ENCODE data around the gene EXOC2.

Gene EXOC2

GRCh38 chr6:501891-502601 lies 190.9 kb downstream of the EXOC2 start:
- no peak for DNase-seq
- Histone ChIP-seq H3K9me3 (ENCODE audit: severe bottlenecking) (no peaks in the 10 kb centered on the region), H3K4me3 (ENCODE audit: low read depth, low read length) (no peak overlapping the region), H3K36me3 (peaks cover 2% of the 10 kb centered on the region), H3K27me3 (ENCODE audit: insufficient read depth, low read depth, severe bottlenecking) (no peaks in the 10 kb centered on the region), H3K27ac (no peak overlapping the region)
- no peak for TF ChIP-seq CTCF (IDR thresholded peaks at IDR 0.05; ENCODE audit: low read depth, low read length)

GRCh38 chr6:499617-500016 lies 193.3 kb downstream of the EXOC2 start:
- no peak for DNase-seq
- H3K36me3 ChIP-seq = peaks cover 18% of the 10 kb centered on the region
- H3K27ac ChIP-seq = no peak overlapping the region

GRCh38 chr6:498795-499231 lies 194.1 kb downstream of the EXOC2 start:
- H3K4me3 ChIP-seq (ENCODE audit: low read depth, low read length) = no peak overlapping the region
- no peak for TF ChIP-seq CTCF (IDR thresholded peaks at IDR 0.05; ENCODE audit: low read depth, low read length)
- H3K36me3 ChIP-seq = peaks cover 18% of the 10 kb centered on the region
- no peak overlapping the region for H3K27ac ChIP-seq
- no peaks in the 10 kb centered on the region for H3K27me3 ChIP-seq (ENCODE audit: insufficient read depth, low read depth, severe bottlenecking)
- DNase-seq = no peak
- no peaks in the 10 kb centered on the region for H3K9me3 ChIP-seq (ENCODE audit: severe bottlenecking)

More at GRCh38 chr6:499617-500016, 193.3 kb downstream of the EXOC2 start:
- no peak overlapping the region for H3K4me3 ChIP-seq (ENCODE audit: low read depth, low read length)
- H3K27me3 ChIP-seq (ENCODE audit: insufficient read depth, low read depth, severe bottlenecking) = no peaks in the 10 kb centered on the region
- no peaks in the 10 kb centered on the region for H3K9me3 ChIP-seq (ENCODE audit: severe bottlenecking)
- no peak for TF ChIP-seq CTCF (IDR thresholded peaks at IDR 0.05; ENCODE audit: low read depth, low read length)

- peaks cover 18% of the 10 kb centered on the region for H3K36me3 ChIP-seq
- no peaks in the 10 kb centered on the region for H3K9me3 ChIP-seq (ENCODE audit: severe bottlenecking)
- no peak overlapping the region for H3K4me3 ChIP-seq (ENCODE audit: low read depth, low read length)
- no peak for TF ChIP-seq CTCF (IDR thresholded peaks at IDR 0.05; ENCODE audit: low read depth, low read length)
- H3K27me3 ChIP-seq (ENCODE audit: insufficient read depth, low read depth, severe bottlenecking) = no peaks in the 10 kb centered on the region
- H3K27ac ChIP-seq = no peak overlapping the region
- DNase-seq = no peak
Measured at GRCh38 chr6:497258-497657, 195.7 kb downstream of the EXOC2 start.

- no peak overlapping the region for H3K4me3 ChIP-seq (ENCODE audit: low read depth, low read length)
- peaks cover 18% of the 10 kb centered on the region for H3K36me3 ChIP-seq
- no peak for TF ChIP-seq CTCF (IDR thresholded peaks at IDR 0.05; ENCODE audit: low read depth, low read length)
- H3K27ac ChIP-seq = no peak overlapping the region
- H3K9me3 ChIP-seq (ENCODE audit: severe bottlenecking) = no peaks in the 10 kb centered on the region
- H3K27me3 ChIP-seq (ENCODE audit: insufficient read depth, low read depth, severe bottlenecking) = no peaks in the 10 kb centered on the region
- DNase-seq = no peak
Measured at GRCh38 chr6:496649-497048, 196.3 kb downstream of the EXOC2 start.

GRCh38 chr6:494394-494793 lies 198.5 kb downstream of the EXOC2 start:
- H3K27ac ChIP-seq = no peak overlapping the region
- no peaks in the 10 kb centered on the region for H3K27me3 ChIP-seq (ENCODE audit: insufficient read depth, low read depth, severe bottlenecking)
- H3K4me3 ChIP-seq (ENCODE audit: low read depth, low read length) = no peak overlapping the region
- no peaks in the 10 kb centered on the region for H3K9me3 ChIP-seq (ENCODE audit: severe bottlenecking)
- DNase-seq = no peak
- no peak for TF ChIP-seq CTCF (IDR thresholded peaks at IDR 0.05; ENCODE audit: low read depth, low read length)
- H3K36me3 ChIP-seq = peaks cover 18% of the 10 kb centered on the region
